GM12891 (cell line): ENCODE data around the gene PAIP2.

Experiments
- PAX5 ChIP-seq: IDR thresholded peaks from 2 replicates; pipeline ENCODE4 v1.6.1; 2011; ENCODE audit warnings: low read length, moderate library complexity, mild to moderate bottlenecking; ENCODE audit not compliant: insufficient read depth, severe bottlenecking
- POLR2A ChIP-seq: IDR thresholded peaks from 2 replicates; pipeline ENCODE4 v1.6.1; 2011; ENCODE audit warnings: low read depth, low read length, control low read depth
- POLR2AphosphoS5 ChIP-seq: IDR thresholded peaks from 2 replicates; pipeline ENCODE4 v1.6.1; 2011; ENCODE audit warnings: low read depth, low read length, control low read depth
- POU2F2 ChIP-seq: IDR thresholded peaks from 2 replicates; pipeline ENCODE4 v1.6.1; 2011; ENCODE audit warnings: low read depth, mild to moderate bottlenecking, control low read depth, low read length, moderate library complexity
- SPI1 ChIP-seq: IDR thresholded peaks from 2 replicates; pipeline ENCODE4 v1.6.1; 2011; ENCODE audit warnings: low read depth, low read length, control low read depth
- TAF1 ChIP-seq: IDR thresholded peaks from 2 replicates; pipeline ENCODE4 v1.6.1; 2011; ENCODE audit warnings: low read depth, low read length, control low read depth

DNA sequence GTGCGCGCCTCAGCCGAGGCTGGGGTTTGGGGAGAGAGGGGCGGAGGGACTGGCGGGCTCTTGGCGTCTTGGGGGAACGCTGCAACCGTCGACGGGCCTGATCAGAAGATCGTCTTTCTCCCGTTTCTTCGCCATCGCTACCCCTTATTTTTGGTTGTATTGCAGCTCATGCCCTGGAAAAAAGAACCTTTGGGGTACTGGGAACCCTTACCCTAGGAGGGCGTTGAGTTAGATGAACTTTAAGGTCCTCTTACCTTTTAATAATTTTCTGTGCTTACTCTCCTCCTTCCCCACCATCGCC lies 719 bp downstream of the PAIP2 start:
- TF ChIP-seq POLR2AphosphoS5 (no peak), POLR2A (no peak), SPI1 (no peak), TAF1 (no peak), PAX5 (no peak), POU2F2 (no peak)
